ENCODE measurements around the gene TRMT2A. TPM values are rescaled to one million over a fixed set of nuclear protein-coding genes. Genes with fewer than 3 reads are reported as not detected.
A peak's percentile ranks its signal among the peaks of the same experiment; 100 is the strongest.
"Not testable (repeated sequence)": the region's sequence is repeated elsewhere in the genome, so short reads cannot be mapped to it uniquely, and the experiment has no call there.

The TRMT2A gene
- 125 and 135 TPM in 2 replicates for total RNA-seq

- H3K36me3 Mint-ChIP-seq (ENCODE audit: low read depth), result peaks cover 61% of the 10 kb centered on the region
- peak; percentile 99 for DNase-seq
- intact Hi-C loops (cut with micrococcal nuclease), result loop anchor here (1.0 to 10.0 kb wide), 8 partner anchors 14 to 975 kb away; partner anchors contain the start of genes DGCR8, ESS2, GNB1L and MED15
- no peaks in the 10 kb centered on the region for H3K9me3 Mint-ChIP-seq
- H3K4me1 Mint-ChIP-seq, result peaks cover 33% of the 10 kb centered on the region
- H3K27me3 Mint-ChIP-seq, result peaks cover 2% of the 10 kb centered on the region
- H3K27ac Mint-ChIP-seq, result peak within 1 kb of the TSS; percentile 96
- H3K4me3 Mint-ChIP-seq, result peak within 1 kb of the TSS; percentile 96
These were observed at the start of gene TRMT2A for GRCh38 chr22:20116951-20117632. Gene TRMT2A (minus strand): TSS chr22:20117226. CDS start chr22:20116906, 320 bp downstream.

GRCh38 chr22:20166703-20167102 is 49.7 kb upstream of the TRMT2A start:
- intact Hi-C loops (cut with micrococcal nuclease), result no loop called here
- DNase-seq, result no peak
- H3K4me3 Mint-ChIP-seq, result no peak overlapping the region
- H3K36me3 Mint-ChIP-seq (ENCODE audit: low read depth), result no peaks in the 10 kb centered on the region
- H3K27me3 Mint-ChIP-seq, result no peaks in the 10 kb centered on the region
- peaks cover 4% of the 10 kb centered on the region for H3K9me3 Mint-ChIP-seq
- H3K27ac Mint-ChIP-seq, result no peak overlapping the region
- no peaks in the 10 kb centered on the region for H3K4me1 Mint-ChIP-seq

GRCh38 chr22:20165913-20166312 is 48.9 kb upstream of the TRMT2A start:
- no peak overlapping the region for H3K4me3 Mint-ChIP-seq
- DNase-seq, result no peak
- no peaks in the 10 kb centered on the region for H3K4me1 Mint-ChIP-seq
- no peak overlapping the region for H3K27ac Mint-ChIP-seq
- H3K27me3 Mint-ChIP-seq, result no peaks in the 10 kb centered on the region
- intact Hi-C loops (cut with micrococcal nuclease), result no loop called here
- no peaks in the 10 kb centered on the region for H3K36me3 Mint-ChIP-seq (ENCODE audit: low read depth)
- H3K9me3 Mint-ChIP-seq, result peaks cover 4% of the 10 kb centered on the region

GRCh38 chr22:20165421-20165820 is 48.4 kb upstream of the TRMT2A start:
- no peak overlapping the region for H3K27ac Mint-ChIP-seq
- no peaks in the 10 kb centered on the region for H3K27me3 Mint-ChIP-seq
- intact Hi-C loops (cut with micrococcal nuclease), result no loop called here
- peaks cover 4% of the 10 kb centered on the region for H3K9me3 Mint-ChIP-seq
- no peaks in the 10 kb centered on the region for H3K36me3 Mint-ChIP-seq (ENCODE audit: low read depth)
- H3K4me3 Mint-ChIP-seq, result no peak overlapping the region
- no peak for DNase-seq
- no peaks in the 10 kb centered on the region for H3K4me1 Mint-ChIP-seq

GRCh38 chr22:20164863-20165262 is 47.8 kb upstream of the TRMT2A start:
- Mint-ChIP-seq H3K27ac (no peak overlapping the region), H3K27me3 (no peaks in the 10 kb centered on the region), H3K4me1 (no peaks in the 10 kb centered on the region), H3K4me3 (no peak overlapping the region), H3K9me3 (peaks cover 4% of the 10 kb centered on the region), H3K36me3 (ENCODE audit: low read depth) (no peaks in the 10 kb centered on the region)
- no peak for DNase-seq
- intact Hi-C loops (cut with micrococcal nuclease), result no loop called here

- no peaks in the 10 kb centered on the region for H3K36me3 Mint-ChIP-seq (ENCODE audit: low read depth)
- H3K27ac Mint-ChIP-seq, result no peak overlapping the region
- peaks cover 4% of the 10 kb centered on the region for H3K9me3 Mint-ChIP-seq
- H3K27me3 Mint-ChIP-seq, result no peaks in the 10 kb centered on the region
- peaks cover 2% of the 10 kb centered on the region for H3K4me1 Mint-ChIP-seq
- no peak for DNase-seq
- intact Hi-C loops (cut with micrococcal nuclease), result no loop called here
- H3K4me3 Mint-ChIP-seq, result no peak overlapping the region
These were observed 43.0 kb upstream of the TRMT2A start for GRCh38 chr22:20160041-20160440.

GRCh38 chr22:20159531-20159930 is 42.5 kb upstream of the TRMT2A start:
- intact Hi-C loops (cut with micrococcal nuclease), result loop anchor here (5.0 kb wide), 1 partner anchor 108 kb away; the partner anchor contains the start of gene RTN4R
- not testable (repeated sequence) for H3K4me1 Mint-ChIP-seq; H3K4me3 Mint-ChIP-seq; H3K9me3 Mint-ChIP-seq; H3K27me3 Mint-ChIP-seq; H3K36me3 Mint-ChIP-seq (ENCODE audit: low read depth); H3K27ac Mint-ChIP-seq; DNase-seq

- Mint-ChIP-seq H3K36me3 (ENCODE audit: low read depth) (no peaks in the 10 kb centered on the region), H3K27ac (no peak overlapping the region), H3K9me3 (peaks cover under 1% of the 10 kb centered on the region), H3K4me1 (peaks cover 2% of the 10 kb centered on the region), H3K4me3 (no peak overlapping the region), H3K27me3 (no peaks in the 10 kb centered on the region)
- intact Hi-C loops (cut with micrococcal nuclease), result loop anchor here (5.0 kb wide), 1 partner anchor 108 kb away; the partner anchor contains the start of gene RTN4R
- no peak for DNase-seq
These were observed 42.0 kb upstream of the TRMT2A start for GRCh38 chr22:20159076-20159475.

- no peaks in the 10 kb centered on the region for H3K36me3 Mint-ChIP-seq (ENCODE audit: low read depth)
- no peaks in the 10 kb centered on the region for H3K27me3 Mint-ChIP-seq
- H3K27ac Mint-ChIP-seq, result no peak overlapping the region
- peaks cover 2% of the 10 kb centered on the region for H3K4me1 Mint-ChIP-seq
- no peak for DNase-seq
- intact Hi-C loops (cut with micrococcal nuclease), result loop anchor here (5.0 kb wide), 1 partner anchor 109 kb away; the partner anchor contains the start of gene RTN4R
- no peaks in the 10 kb centered on the region for H3K9me3 Mint-ChIP-seq
- H3K4me3 Mint-ChIP-seq, result no peak overlapping the region
These were observed 41.5 kb upstream of the TRMT2A start for GRCh38 chr22:20158391-20159036.

GRCh38 chr22:20157430-20158183 is 40.6 kb upstream of the TRMT2A start:
- Mint-ChIP-seq H3K4me1 (peaks cover 2% of the 10 kb centered on the region), H3K36me3 (ENCODE audit: low read depth) (no peaks in the 10 kb centered on the region), H3K9me3 (no peaks in the 10 kb centered on the region), H3K4me3 (no peak overlapping the region), H3K27me3 (no peaks in the 10 kb centered on the region), H3K27ac (no peak overlapping the region)
- intact Hi-C loops (cut with micrococcal nuclease), result loop anchor here (1.0 to 5.0 kb wide), 3 partner anchors 110 to 299 kb away; partner anchors contain the start of gene RTN4R
- DNase-seq, result no peak

- Mint-ChIP-seq H3K4me1 (peaks cover 2% of the 10 kb centered on the region), H3K27ac (no peak overlapping the region), H3K9me3 (no peaks in the 10 kb centered on the region), H3K27me3 (no peaks in the 10 kb centered on the region), H3K36me3 (ENCODE audit: low read depth) (no peaks in the 10 kb centered on the region), H3K4me3 (no peak overlapping the region)
- intact Hi-C loops (cut with micrococcal nuclease), result loop anchor here (1.0 to 5.0 kb wide), 3 partner anchors 110 to 299 kb away; partner anchors contain the start of gene RTN4R
- peak; percentile 96 for DNase-seq
These were observed 39.8 kb upstream of the TRMT2A start for GRCh38 chr22:20156611-20157429.

- intact Hi-C loops (cut with micrococcal nuclease), result loop anchor here (5.0 kb wide), 1 partner anchor 111 kb away; the partner anchor contains the start of gene RTN4R
- H3K4me3 Mint-ChIP-seq, result no peak overlapping the region
- no peaks in the 10 kb centered on the region for H3K9me3 Mint-ChIP-seq
- peaks cover 2% of the 10 kb centered on the region for H3K4me1 Mint-ChIP-seq
- H3K27me3 Mint-ChIP-seq, result no peaks in the 10 kb centered on the region
- DNase-seq, result no peak
- no peak overlapping the region for H3K27ac Mint-ChIP-seq
- no peaks in the 10 kb centered on the region for H3K36me3 Mint-ChIP-seq (ENCODE audit: low read depth)
These were observed 39.0 kb upstream of the TRMT2A start for GRCh38 chr22:20156042-20156389.
